Sigmoid colon (tissue), 7 donors: ENCODE results near the gene PPP1R2B. TPM values are rescaled to one million over a fixed set of nuclear protein-coding genes. Genes with fewer than 3 reads are reported as not detected.
"Not testable (repeated sequence)": the region's sequence is repeated elsewhere in the genome, so short reads cannot be mapped to it uniquely, and the experiment has no call there.

Experiments
- DNase-seq: peaks from one replicate; pipeline ENCODE4 v3.0.0-alpha.2; 2019
- H3K27ac ChIP-seq, 4 donors: fragments of 200-600 bp; sonication (generic); one replicate each; pipeline ENCODE4 v1.5.1; 2016 to 2019; ENCODE audit warnings: mild to moderate bottlenecking in 1 of 4
- H3K27me3 ChIP-seq, 3 donors: fragments of 200-600 bp; sonication (generic); one replicate each; pipeline ENCODE4 v1.5.1; 2019; ENCODE audit warnings: mild to moderate bottlenecking in 1 of 3
- H3K36me3 ChIP-seq, 4 donors: fragments of 200-600 bp; sonication (generic); one replicate each; pipeline ENCODE4 v1.5.1; 2016 to 2019
- H3K4me1 ChIP-seq, 4 donors: fragments of 200-600 bp; sonication (generic); one replicate each; pipeline ENCODE4 v1.5.1; 2017 to 2019
- H3K4me3 ChIP-seq, 4 donors: fragments of 200-600 bp; sonication (generic); one replicate each; pipeline ENCODE4 v1.5.1; 2017 to 2019; ENCODE audit warnings: mild to moderate bottlenecking in 2 of 4, moderate library complexity in 1 of 4
- H3K9me3 ChIP-seq, 4 donors: fragments of 200-600 bp in 3 of 4; sonication (generic) in 3 of 4; one replicate each; pipeline versions ENCODE4 v1.5.1 to v1.6.1; 2013 to 2019
- CTCF ChIP-seq, 4 experiments: fragments of 450-650 bp in 3 of 4; fragments of 200-600 bp in 1 of 4; IDR thresholded peaks; one replicate each; pipeline ENCODE4 v1.5.1; 2016 to 2019; ENCODE audit warnings: antibody characterized with exemption in 4 of 4, mild to moderate bottlenecking in 3 of 4, moderate library complexity in 2 of 4
- EP300 ChIP-seq, 4 donors: sonication (generic); formaldehyde crosslinking; IDR thresholded peaks; one replicate each; pipeline ENCODE4 v1.6.1; 2017; ENCODE audit warnings: antibody characterized with exemption in 4 of 4
- POLR2A ChIP-seq, 2 donors: fragments of 450-650 bp; IDR thresholded peaks; one replicate each; pipeline ENCODE4 v1.6.1; 2016; ENCODE audit warnings: antibody characterized with exemption in 2 of 2, mild to moderate bottlenecking in 2 of 2, moderate library complexity in 2 of 2
- POLR2AphosphoS5 ChIP-seq, 4 donors: sonication (generic); formaldehyde crosslinking; IDR thresholded peaks; one replicate each; pipeline ENCODE4 v1.6.1; 2017; ENCODE audit warnings: antibody characterized with exemption in 4 of 4
- WGBS, 2 donors: extraction: QIAGEN DNeasy Blood & Tissue Kit; methylation state at CpG; one replicate each; pipeline ENCODE4 v1.1.7; 2013; 5-methylcytosine and 5-hydroxymethylcytosine counted together
- intact Hi-C: fragments of 100-400 bp; cut with DNase I; formaldehyde crosslinking; loops from one replicate; pipeline ENCODE4 v1.15.1; 2023
- polyA plus RNA-seq, 3 donors: library from polyadenylated mRNA; stranded (reverse); fragments of 200-250 nt; gene quantifications; one replicate each; pipeline ENCODE4 v1.2.3, GENCODE V29; 2013
- total RNA-seq, 4 donors: library from RNA; depleted of rRNA; stranded (reverse); fragments of >200 nt; gene quantifications; one replicate each; pipeline ENCODE4 v1.1.0, GENCODE V29; 2016
- donor health status: healthy with polysubstance abuse.
- donor health status: Bipolar disorder and iron deficiency.
- donor health status: healthy.

Gene PPP1R2B
- total and polyA plus RNA-seq, 7 donors = 0.03 TPM; not detected in 6

- no peaks in the 10 kb centered on the region for H3K27me3 ChIP-seq
- intact Hi-C loops = no loop called here
- no peak for DNase-seq
- no peak overlapping the region for H3K27ac ChIP-seq
- no peak overlapping the region for H3K4me3 ChIP-seq
- H3K9me3 ChIP-seq = peaks cover 0 to 7% (median 2%) of the 10 kb centered on the region in 4 donors
- no peaks in the 10 kb centered on the region for H3K36me3 ChIP-seq
- TF ChIP-seq EP300 (IDR thresholded peaks at IDR 0.05) (no peak), CTCF (IDR thresholded peaks at IDR 0.05) (no peak)
- H3K4me1 ChIP-seq = no peaks in the 10 kb centered on the region
- WGBS, 2 donors = 68 to 78% methylated on average over 3 of the region's 3 CpGs
Measured at GRCh38 chr5:156851880-156852279, 1.8 kb downstream of the PPP1R2B start.

GRCh38 chr5:156853055-156853454, 3.0 kb downstream of the PPP1R2B start:
- DNase-seq, H3K4me3 ChIP-seq, H3K4me1 ChIP-seq, H3K27ac ChIP-seq, H3K27me3 ChIP-seq, intact Hi-C loops, H3K9me3 ChIP-seq, H3K36me3 ChIP-seq: not testable (repeated sequence)
- WGBS, 2 donors = 76 to 82% methylated on average over 2 of the region's 2 CpGs

GRCh38 chr5:156865427-156865826, 15.3 kb downstream of the PPP1R2B start:
- no peak for DNase-seq
- no peak for TF ChIP-seq POLR2A (IDR thresholded peaks at IDR 0.05)
- no peak for TF ChIP-seq POLR2AphosphoS5 (IDR thresholded peaks at IDR 0.05)
- no peak for TF ChIP-seq CTCF (IDR thresholded peaks at IDR 0.05)
- no peak for TF ChIP-seq EP300 (IDR thresholded peaks at IDR 0.05)
- H3K4me3 ChIP-seq = no peak overlapping the region
- H3K4me1 ChIP-seq = no peaks in the 10 kb centered on the region
- H3K36me3 ChIP-seq = no peaks in the 10 kb centered on the region
- H3K9me3 ChIP-seq = no peaks in the 10 kb centered on the region
- intact Hi-C loops = no loop called here
- no peak overlapping the region for H3K27ac ChIP-seq
- no peaks in the 10 kb centered on the region for H3K27me3 ChIP-seq

- no peaks in the 10 kb centered on the region for H3K36me3 ChIP-seq
- no peak for TF ChIP-seq CTCF (IDR thresholded peaks at IDR 0.05)
- no peak for TF ChIP-seq POLR2A (IDR thresholded peaks at IDR 0.05)
- TF ChIP-seq POLR2AphosphoS5 (IDR thresholded peaks at IDR 0.05) = no peak
- TF ChIP-seq EP300 (IDR thresholded peaks at IDR 0.05) = no peak
- WGBS, 2 donors = 94 to 95% methylated on average over 1 of the region's 1 CpG
Measured at GRCh38 chr5:156870498-156870839, 20.4 kb downstream of the PPP1R2B start.

GRCh38 chr5:156871212-156871611, 21.1 kb downstream of the PPP1R2B start:
- no peaks in the 10 kb centered on the region for H3K27me3 ChIP-seq
- peaks cover 0 to 4% (median 0%) of the 10 kb centered on the region in 4 donors for H3K9me3 ChIP-seq
- DNase-seq = no peak
- no peaks in the 10 kb centered on the region for H3K36me3 ChIP-seq
- 43 to 67% methylated on average over 1 of the region's 1 CpG for WGBS, 2 donors
- no peaks in the 10 kb centered on the region for H3K4me1 ChIP-seq
- intact Hi-C loops = no loop called here
- H3K4me3 ChIP-seq = no peak overlapping the region
- TF ChIP-seq EP300 (IDR thresholded peaks at IDR 0.05) = no peak
- TF ChIP-seq CTCF (IDR thresholded peaks at IDR 0.05) = no peak
- no peak for TF ChIP-seq POLR2AphosphoS5 (IDR thresholded peaks at IDR 0.05)
- TF ChIP-seq POLR2A (IDR thresholded peaks at IDR 0.05) = no peak
- no peak overlapping the region for H3K27ac ChIP-seq

More at GRCh38 chr5:156870498-156870839, 20.4 kb downstream of the PPP1R2B start:
- intact Hi-C loops = no loop called here
- Histone ChIP-seq H3K27me3 (no peaks in the 10 kb centered on the region), H3K9me3 (peaks cover 0 to 4% (median 0%) of the 10 kb centered on the region in 4 donors), H3K27ac (no peak overlapping the region), H3K4me3 (no peak overlapping the region), H3K4me1 (no peaks in the 10 kb centered on the region)
- DNase-seq = no peak
